HepG2 (cell line): ENCODE results near the gene HTRA3. TPM values are rescaled to one million over a fixed set of nuclear protein-coding genes. Genes with fewer than 3 reads are reported as not detected.

Experiments
- ATAC-seq: fragments of 200-7000 bp; cut with Tn5 transposase; 3 replicates; pipeline ENCODE4 v1.9.1; 2020; ENCODE audit warnings: mild to moderate bottlenecking, moderate library complexity
- BruUV-seq: library from RNA; stranded (reverse); fragments of 400-500 nt; replicated peaks from 2 replicates; lab custom pipeline; 2021; lab: Mats Ljungman, UMichigan
- CTCF ChIA-PET: fragments of 300-600 bp; formaldehyde crosslinking; extraction: SDS; loops from one replicate; lab custom pipeline; 2021; ENCODE audit warnings: low total read pairs, inconsistent platforms, low intra/inter-chr PET ratio; lab: Yijun Ruan, JAX
- POLR2A ChIA-PET: fragments of 350-600 bp; sonication (Branson Sonifier 250); formaldehyde crosslinking; loops from one replicate; lab custom pipeline; 2020; ENCODE audit warnings: antibody characterized with exemption, inconsistent platforms; lab: Yijun Ruan, JAX
- DNase-seq: peaks from one replicate; pipeline ENCODE4 v3.0.0-alpha.2; 2015; ENCODE audit warnings: low spot score
- FAIRE-seq: peaks from 3 replicates; lab custom pipeline; 2011; peaks lifted over from hg19 to GRCh38; lab: Jason Lieb, UNC
- H2AFZ ChIP-seq: one replicate; pipeline ENCODE4 v1.6.1; 2011; ENCODE audit warnings: low read length, inconsistent platforms
- H3K27ac ChIP-seq: fragments of 300-600 bp; 3 replicates; pipeline ENCODE4 v1.8.0; 2011; ENCODE audit warnings: mixed run types, mild to moderate bottlenecking, mixed read lengths, low read length, inconsistent platforms; ENCODE audit not compliant: insufficient read depth; ENCODE audit errors: extremely low read length
- H3K27me3 ChIP-seq, 2 experiments: fragments of 200-600 bp in 1 of 2; 2 replicates in 1 of 2; 3 replicates in 1 of 2; pipeline versions ENCODE4 v1.6.0 to v1.8.0; 2011; ENCODE audit warnings: low read length in 2 of 2, mild to moderate bottlenecking in 2 of 2, moderate library complexity in 2 of 2, inconsistent platforms in 1 of 2; ENCODE audit not compliant: insufficient read depth in 2 of 2, control insufficient read depth in 1 of 2
- H3K36me3 ChIP-seq, 2 experiments: fragments of 200-600 bp in 1 of 2; replicated peaks in 1 of 2; 2 replicates in 1 of 2; 3 replicates in 1 of 2; pipeline versions ENCODE4 v1.5.1 to v1.8.0; 2011; ENCODE audit warnings: low read length in 2 of 2, inconsistent platforms in 1 of 2; ENCODE audit not compliant: insufficient read depth in 2 of 2, control insufficient read depth in 1 of 2
- H3K4me1 ChIP-seq: 2 replicates; pipeline ENCODE4 v1.5.1; 2012; ENCODE audit warnings: low read length, inconsistent platforms; ENCODE audit not compliant: insufficient read depth
- H3K4me2 ChIP-seq: 2 replicates; pipeline ENCODE4 v1.6.0; 2011; ENCODE audit warnings: low read depth, low read length, inconsistent platforms
- H3K4me3 ChIP-seq, 3 experiments: fragments of 200-600 bp in 1 of 3; sonication (generic), shearing (Covaris generic) in 1 of 3; replicated peaks in 1 of 3; 2 replicates each; pipeline ENCODE4 v1.5.1; 2011 to 2016; ENCODE audit warnings: low read length in 3 of 3, inconsistent platforms in 2 of 3, low read depth in 2 of 3, mild to moderate bottlenecking in 2 of 3, control low read depth in 1 of 3, mixed read lengths in 1 of 3; ENCODE audit not compliant: insufficient read depth in 1 of 3
- H3K79me2 ChIP-seq: one replicate; pipeline ENCODE4 v1.6.1; 2011; ENCODE audit warnings: low read length, inconsistent platforms; ENCODE audit not compliant: insufficient read depth
- H3K9ac ChIP-seq: 2 replicates; pipeline ENCODE4 v1.6.0; 2011; ENCODE audit warnings: mild to moderate bottlenecking, low read depth, low read length, inconsistent platforms; ENCODE audit not compliant: insufficient read depth
- H3K9me3 ChIP-seq: 2 replicates; pipeline ENCODE4 v1.5.1; 2012; ENCODE audit warnings: mild to moderate bottlenecking, low read length
- H4K20me1 ChIP-seq: 2 replicates; pipeline ENCODE4 v1.6.0; 2011; ENCODE audit warnings: inconsistent platforms, mild to moderate bottlenecking, low read length, moderate library complexity; ENCODE audit not compliant: insufficient read depth
- ATF1 ChIP-seq: IDR thresholded peaks from 2 replicates; pipeline ENCODE4 v1.6.1; 2016; ENCODE audit warnings: mild to moderate bottlenecking, control low read depth
- CSRNP1 ChIP-seq: sonication (generic); formaldehyde crosslinking; IDR thresholded peaks from 2 replicates; pipeline ENCODE4 v1.8.1; 2023; ENCODE audit warnings: mild to moderate bottlenecking, missing genetic modification reagents
- GTF3A ChIP-seq: sonication (generic); formaldehyde crosslinking; conservative IDR thresholded peaks from 2 replicates; pipeline ENCODE4 v1.4.0; 2020; ENCODE audit warnings: mild to moderate bottlenecking, missing genetic modification reagents
- HIVEP1 ChIP-seq: sonication (generic); formaldehyde crosslinking; IDR thresholded peaks from 2 replicates; pipeline ENCODE4 v1.4.0; 2020; ENCODE audit warnings: mild to moderate bottlenecking, missing genetic modification reagents
- HNRNPH1 ChIP-seq: fragments of 200-400 bp; formaldehyde crosslinking; optimal IDR thresholded peaks from 2 replicates; pipeline ENCODE3; 2017; ENCODE audit warnings: mild to moderate bottlenecking, low read depth, low read length
- HNRNPK ChIP-seq: fragments of 200-400 bp; formaldehyde crosslinking; IDR thresholded peaks from 2 replicates; pipeline ENCODE4 v1.6.1; 2018; ENCODE audit warnings: low read length, low read depth, moderate library complexity, mild to moderate bottlenecking; ENCODE audit not compliant: poor library complexity, severe bottlenecking
- LCORL ChIP-seq, 2 experiments: fragments of 450-650 bp in 1 of 2; sonication (generic) in 1 of 2; formaldehyde crosslinking in 1 of 2; IDR thresholded peaks; 2 replicates each; pipeline versions ENCODE4 v1.5.0 to v1.6.1; 2017 to 2020; ENCODE audit warnings: antibody characterized with exemption in 1 of 2, missing genetic modification reagents in 1 of 2
- MAFK ChIP-seq, 2 experiments: IDR thresholded peaks in 1 of 2; conservative IDR thresholded peaks in 1 of 2; 2 replicates each; pipeline ENCODE4 v1.6.1; 2011; ENCODE audit warnings: improper control_type of control experiment in 2 of 2, low read length in 2 of 2
- PBX2 ChIP-seq: IDR thresholded peaks from 2 replicates; pipeline ENCODE4 v1.6.1; 2016; ENCODE audit warnings: control low read depth
- POLR2A ChIP-seq, 2 experiments: IDR thresholded peaks; 2 replicates each; pipeline ENCODE4 v1.6.1; 2011; ENCODE audit warnings: low read depth in 2 of 2, low read length in 2 of 2, mild to moderate bottlenecking in 1 of 2, moderate library complexity in 1 of 2; ENCODE audit not compliant: insufficient read depth in 1 of 2
- POLR2G ChIP-seq: fragments of 200-400 bp; formaldehyde crosslinking; IDR thresholded peaks from 2 replicates; pipeline ENCODE4 v1.6.1; 2018; ENCODE audit warnings: mild to moderate bottlenecking, low read depth, low read length, moderate library complexity
- ZNF10 ChIP-seq: sonication (generic); formaldehyde crosslinking; IDR thresholded peaks from 2 replicates; pipeline ENCODE4 v1.4.0; 2020; ENCODE audit warnings: mild to moderate bottlenecking, low read depth, missing genetic modification reagents, borderline replicate concordance
- ZNF274 ChIP-seq: sonication (generic); formaldehyde crosslinking; IDR thresholded peaks from 2 replicates; pipeline ENCODE4 v1.5.1; 2020; ENCODE audit warnings: mild to moderate bottlenecking, missing genetic modification reagents
- ZNF577 ChIP-seq: sonication (generic); formaldehyde crosslinking; IDR thresholded peaks from 2 replicates; pipeline ENCODE4 v1.4.0; 2020; ENCODE audit warnings: mild to moderate bottlenecking, low read depth, missing genetic modification reagents, borderline replicate concordance
- ZNF605 ChIP-seq: sonication (generic); formaldehyde crosslinking; IDR thresholded peaks from 2 replicates; pipeline ENCODE4 v1.8.0; 2022; ENCODE audit warnings: mild to moderate bottlenecking, missing genetic modification reagents
- WGBS: methylation state at CpG from one replicate; pipeline ENCODE4 v1.1.6; 2017; ENCODE audit warnings: low lambda C conversion rate; 5-methylcytosine and 5-hydroxymethylcytosine counted together
- in situ Hi-C: cut with HindIII; loops from 2 replicates; pipeline ENCODE4 v1.10.0; 2017; ENCODE audit warnings: low pct_unique_long_range_greater_than_20kb; ENCODE audit not compliant: extremely low pct_ligation_motif_present
- intact Hi-C: fragments of 100-400 bp; cut with micrococcal nuclease; formaldehyde crosslinking; loops from one replicate; pipeline ENCODE4 v1.10.0; 2022; ENCODE audit not compliant: unreplicated experiment
- polyA plus RNA-seq, 8 experiments: library from polyadenylated mRNA; depleted of rRNA in 3 of 8; stranded (reverse) in 7 of 8; unstranded in 1 of 8; fragments of >200 nt; fragmentation: Illumina TruSeq in 4 of 8; extraction: Trizol in 4 of 8; gene quantifications; 2 replicates each; pipeline versions ENCODE4 v1.2.1 to v1.2.3, GENCODE V29; 2011 to 2016; ENCODE audit warnings: low read depth in 4 of 8, missing spikeins in 1 of 8, mixed read lengths in 1 of 8; ENCODE audit not compliant: insufficient read depth in 1 of 8
- total RNA-seq, 5 experiments: library from RNA; depleted of rRNA; stranded (reverse); fragments of >200 nt; fragmentation: Illumina TruSeq; extraction: Trizol; gene quantifications; 2 replicates each; pipeline ENCODE4 v1.2.3, GENCODE V29; 2016; ENCODE audit warnings: low read depth in 1 of 5

HTRA3 gene
- total and polyA plus RNA-seq, 2 of the 13 experiments (the other 11 are each of a cell fraction or from before 2014, with no cell fraction given), result 0.17 TPM; not detected in 1

- no peak for ATAC-seq
Measured at GRCh38 chr4:8229331-8229975, 40.1 kb upstream of the HTRA3 start.

GRCh38 chr4:8230033-8230432 is 39.5 kb upstream of the HTRA3 start:
- 98% methylated on average over 11 of the region's 11 CpGs for WGBS
- CTCF ChIA-PET, result no interaction called here
- TF ChIP-seq ZNF274, result no peak
- TF ChIP-seq ZNF10 (CRISPR knock-in tag), result no peak
- no peak for TF ChIP-seq ZNF577 (CRISPR knock-in tag)
- TF ChIP-seq CSRNP1 (CRISPR knock-in tag), result no peak
- TF ChIP-seq PBX2, result no peak
- TF ChIP-seq ZNF605 (CRISPR knock-in tag), result no peak
- no peak for TF ChIP-seq HIVEP1 (CRISPR knock-in tag)
- peak; percentile 91 to 96 for TF ChIP-seq MAFK (conservative IDR thresholded peaks at IDR 0.05 in 1 of 2, IDR thresholded peaks at IDR 0.05 in 1 of 2; ENCODE audit: low read length in 2 of 2)

More at GRCh38 chr4:8229331-8229975, 40.1 kb upstream of the HTRA3 start:
- Histone ChIP-seq H3K4me2 (no peak overlapping the region), H3K27me3 (no peaks in the 10 kb centered on the region), H3K36me3 (peaks cover 11 to 33% of the 10 kb centered on the region in 2 experiments), H3K79me2 (no peaks in the 10 kb centered on the region), H4K20me1 (no peaks in the 10 kb centered on the region)
- CTCF ChIA-PET, result no interaction called here
- POLR2A ChIA-PET, result no interaction called here
- no TSS peak for BruUV-seq
- intact Hi-C loops, result no loop called here
- no peak for DNase-seq
- TF ChIP-seq HNRNPH1 (peak; percentile 30), ATF1 (CRISPR knock-in tag) (no peak), POLR2G (peak; percentile 42; the same call in 1 of the 2 replicates), LCORL (IDR thresholded peaks at IDR 0.05) (no peak), LCORL (CRISPR knock-in tag; IDR thresholded peaks at IDR 0.05) (no peak), GTF3A (CRISPR knock-in tag) (no peak), POLR2A (IDR thresholded peaks at IDR 0.05; ENCODE audit: insufficient read depth in 1 of 2, low read depth in 2 of 2, low read length in 2 of 2) (0 out of 4 replicates have a peak, but pooled peaks of 1 of the 2 experiments have one; percentile 20), HNRNPK (peak; percentile 16)
- TF ChIP-seq, all 625 proteins: peak for 4
- no peak for FAIRE-seq
- Histone ChIP-seq H2AFZ (no peak overlapping the region), H3K9me3 (no peaks in the 10 kb centered on the region), H3K4me1 (peaks cover 44% of the 10 kb centered on the region), H3K4me3 (no peak overlapping the region), H3K9ac (no peak overlapping the region), H3K27ac (no peak overlapping the region)
- over 99% methylated on average over 17 of the region's 17 CpGs for WGBS
- in situ Hi-C loops, result no loop called here

More at GRCh38 chr4:8230033-8230432, 39.5 kb upstream of the HTRA3 start:
- BruUV-seq, result no TSS peak
- Histone ChIP-seq H3K27ac (no peak overlapping the region), H3K4me3 (no peak overlapping the region), H3K79me2 (no peaks in the 10 kb centered on the region), H4K20me1 (no peaks in the 10 kb centered on the region), H3K27me3 (no peaks in the 10 kb centered on the region), H3K9ac (no peak overlapping the region), H3K9me3 (no peaks in the 10 kb centered on the region), H3K36me3 (peaks cover 13 to 33% of the 10 kb centered on the region in 2 experiments), H3K4me2 (no peak overlapping the region), H2AFZ (no peak overlapping the region), H3K4me1 (peaks cover 38% of the 10 kb centered on the region)
- POLR2A ChIA-PET, result no interaction called here
- no peak for DNase-seq
- in situ Hi-C loops (no loop called here), intact Hi-C loops (no loop called here)
- no peak for FAIRE-seq
- ATAC-seq, result no peak
